ENCODE measurements around the gene RNF126.

DNA sequence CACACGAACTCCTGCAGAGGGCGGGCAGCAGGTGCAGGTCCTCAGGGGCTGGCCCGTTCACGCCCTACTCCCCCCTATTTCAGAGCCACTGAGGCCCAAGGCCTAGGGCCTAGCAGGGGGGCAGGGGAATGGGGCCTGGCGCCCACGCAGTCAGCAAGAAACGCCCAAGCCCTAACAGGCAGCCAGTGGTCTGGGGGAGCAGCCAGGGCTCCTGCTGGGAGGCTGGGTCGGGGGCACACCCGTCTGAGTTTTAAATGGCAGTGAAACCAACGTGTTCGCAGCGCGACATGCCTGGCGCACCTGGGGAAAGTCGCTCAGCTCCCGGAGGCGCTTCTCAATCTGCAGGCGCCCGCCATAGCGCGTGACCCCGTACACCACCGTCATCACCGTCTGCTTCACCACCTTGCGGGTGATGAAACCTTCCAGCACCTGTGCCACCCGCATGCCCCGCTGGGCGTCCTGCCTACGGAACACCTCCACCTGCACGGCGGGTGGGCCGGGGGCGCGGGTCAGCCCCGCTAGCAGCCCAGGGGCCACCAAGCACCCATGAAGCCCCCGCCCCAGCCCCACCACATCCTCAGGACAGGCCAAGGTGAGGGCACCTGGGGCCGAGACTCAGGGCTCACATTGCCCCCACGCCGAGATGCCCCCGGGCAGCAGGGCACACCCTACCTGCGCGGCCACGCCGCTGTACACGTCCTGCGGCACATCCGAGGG is 43.6 kb downstream of the RNF126 start:
- no peak for TF ChIP-seq EZH2 (IDR thresholded peaks at IDR 0.05; ENCODE audit: borderline replicate concordance, low read depth, low read length, poor library complexity, severe bottlenecking)
- TF ChIP-seq, protein P1, sequence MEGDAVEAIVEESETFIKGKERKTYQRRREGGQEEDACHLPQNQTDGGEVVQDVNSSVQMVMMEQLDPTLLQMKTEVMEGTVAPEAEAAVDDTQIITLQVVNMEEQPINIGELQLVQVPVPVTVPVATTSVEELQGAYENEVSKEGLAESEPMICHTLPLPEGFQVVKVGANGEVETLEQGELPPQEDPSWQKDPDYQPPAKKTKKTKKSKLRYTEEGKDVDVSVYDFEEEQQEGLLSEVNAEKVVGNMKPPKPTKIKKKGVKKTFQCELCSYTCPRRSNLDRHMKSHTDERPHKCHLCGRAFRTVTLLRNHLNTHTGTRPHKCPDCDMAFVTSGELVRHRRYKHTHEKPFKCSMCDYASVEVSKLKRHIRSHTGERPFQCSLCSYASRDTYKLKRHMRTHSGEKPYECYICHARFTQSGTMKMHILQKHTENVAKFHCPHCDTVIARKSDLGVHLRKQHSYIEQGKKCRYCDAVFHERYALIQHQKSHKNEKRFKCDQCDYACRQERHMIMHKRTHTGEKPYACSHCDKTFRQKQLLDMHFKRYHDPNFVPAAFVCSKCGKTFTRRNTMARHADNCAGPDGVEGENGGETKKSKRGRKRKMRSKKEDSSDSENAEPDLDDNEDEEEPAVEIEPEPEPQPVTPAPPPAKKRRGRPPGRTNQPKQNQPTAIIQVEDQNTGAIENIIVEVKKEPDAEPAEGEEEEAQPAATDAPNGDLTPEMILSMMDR (conservative IDR thresholded peaks at IDR 0.05; ENCODE audit: low read depth, low read length), result no peak

All from A673 (cell line).